Memory B cell (primary cell): Measurements from ENCODE around the gene FRMD5.

Experiments used
- ATAC-seq: fragments of 150-1000 bp; cut with Tn5 transposase; 2 replicates; pipeline ENCODE4 v1.10.0; 2021; ENCODE audit warnings: low read depth, mild to moderate bottlenecking, moderate library complexity
- DNase-seq, 2 donors: peaks; one replicate each; pipeline ENCODE4 v3.0.0; 2022; ENCODE audit warnings: low spot score in 2 of 2
- H3K27ac Mint-ChIP-seq: one replicate; pipeline ENCODE4 v1.8.0; 2022; ENCODE audit warnings: mild to moderate bottlenecking, moderate library complexity, mixed read lengths
- H3K27me3 Mint-ChIP-seq: one replicate; pipeline ENCODE4 v1.8.0; 2022; ENCODE audit warnings: mixed read lengths
- H3K36me3 Mint-ChIP-seq: one replicate; pipeline ENCODE4 v1.8.0; 2022; ENCODE audit warnings: mild to moderate bottlenecking, mixed read lengths
- H3K4me1 Mint-ChIP-seq: one replicate; pipeline ENCODE4 v1.8.0; 2022; ENCODE audit warnings: mixed read lengths
- H3K4me3 Mint-ChIP-seq: one replicate; pipeline ENCODE4 v1.8.0; 2022; ENCODE audit warnings: mild to moderate bottlenecking, moderate library complexity, mixed read lengths
- H3K9me3 Mint-ChIP-seq: one replicate; pipeline ENCODE4 v1.8.0; 2022; ENCODE audit warnings: mixed read lengths

FRMD5 gene

DNA sequence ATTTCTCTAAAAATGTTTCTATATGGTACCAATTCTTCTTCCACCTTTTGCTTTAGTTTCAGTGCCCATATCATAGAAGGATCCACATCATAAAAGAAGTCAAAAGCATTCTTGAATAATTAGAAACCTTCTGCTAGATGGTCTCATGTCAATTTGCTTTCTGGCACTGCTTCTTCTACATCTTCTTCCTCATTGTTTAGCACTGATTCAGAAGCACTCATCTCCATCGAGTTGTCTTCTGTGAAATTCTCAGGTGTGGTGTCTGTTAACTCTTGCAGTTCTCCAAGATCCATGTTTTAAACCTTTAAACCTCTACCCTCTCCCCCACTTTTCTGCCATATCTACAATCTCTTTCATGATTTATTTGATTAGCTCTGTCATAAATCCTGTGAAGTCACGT is 213.5 kb downstream of the FRMD5 start:
- Mint-ChIP-seq H3K9me3 (peaks cover 3% of the 10 kb centered on the region), H3K36me3 (peaks cover 2% of the 10 kb centered on the region)
- no peak for ATAC-seq

GRCh38 chr15:43977072-43977884 is 217.8 kb downstream of the FRMD5 start:
- Mint-ChIP-seq H3K27me3 (peaks cover 2% of the 10 kb centered on the region), H3K4me3 (no peak overlapping the region), H3K27ac (no peak overlapping the region), H3K36me3 (peaks cover 2% of the 10 kb centered on the region), H3K4me1 (peaks cover 18% of the 10 kb centered on the region), H3K9me3 (peaks cover 3% of the 10 kb centered on the region)
- peak; percentile 84 for ATAC-seq
- peak in 1 of 2 donors; percentile 5 for DNase-seq

More for the DNA sequence above, 213.5 kb downstream of the FRMD5 start:
- Mint-ChIP-seq H3K27ac (no peak overlapping the region), H3K4me1 (peaks cover 16% of the 10 kb centered on the region), H3K4me3 (no peak overlapping the region), H3K27me3 (peaks cover 4% of the 10 kb centered on the region)
- no peak for DNase-seq

GRCh38 chr15:43975770-43976169 is 219.3 kb downstream of the FRMD5 start:
- no peak overlapping the region for H3K27ac Mint-ChIP-seq
- H3K36me3 Mint-ChIP-seq = peaks cover 2% of the 10 kb centered on the region
- DNase-seq = no peak
- no peak for ATAC-seq
- H3K4me3 Mint-ChIP-seq = no peak overlapping the region
- peaks cover 18% of the 10 kb centered on the region for H3K4me1 Mint-ChIP-seq
- H3K9me3 Mint-ChIP-seq = peaks cover 3% of the 10 kb centered on the region
- peaks cover 2% of the 10 kb centered on the region for H3K27me3 Mint-ChIP-seq

DNA sequence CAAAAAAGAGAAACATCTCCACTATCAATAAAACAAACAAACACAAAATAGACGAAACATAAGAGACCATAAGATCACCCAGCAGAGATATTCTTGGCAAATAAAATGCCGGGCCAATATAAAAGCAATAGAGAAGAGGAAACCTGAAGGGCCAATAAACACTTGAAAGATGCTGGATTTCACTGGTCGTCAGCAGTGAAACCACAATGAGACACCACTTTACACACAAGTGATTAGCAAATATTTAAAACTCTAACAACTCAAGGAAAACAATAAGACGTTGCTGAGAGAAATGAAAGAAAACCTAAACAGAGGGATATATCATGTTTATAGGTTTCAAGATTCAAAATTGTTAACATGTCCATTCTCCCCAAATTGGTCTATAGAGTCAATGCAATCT is 219.7 kb downstream of the FRMD5 start:
- no peak overlapping the region for H3K4me3 Mint-ChIP-seq

GRCh38 chr15:43974852-43975251 is 220.2 kb downstream of the FRMD5 start:
- peaks cover 2% of the 10 kb centered on the region for H3K27me3 Mint-ChIP-seq
- DNase-seq = no peak
- H3K4me3 Mint-ChIP-seq = no peak overlapping the region
- H3K9me3 Mint-ChIP-seq = peaks cover 3% of the 10 kb centered on the region
- peak; percentile 54 for ATAC-seq
- peaks cover 2% of the 10 kb centered on the region for H3K36me3 Mint-ChIP-seq
- H3K4me1 Mint-ChIP-seq = peaks cover 18% of the 10 kb centered on the region
- no peak overlapping the region for H3K27ac Mint-ChIP-seq

More for the DNA sequence above, 219.7 kb downstream of the FRMD5 start:
- no peak for DNase-seq
- ATAC-seq = no peak
- peaks cover 3% of the 10 kb centered on the region for H3K9me3 Mint-ChIP-seq
- H3K27me3 Mint-ChIP-seq = peaks cover 2% of the 10 kb centered on the region
- H3K36me3 Mint-ChIP-seq = peaks cover 2% of the 10 kb centered on the region
- peaks cover 18% of the 10 kb centered on the region for H3K4me1 Mint-ChIP-seq
- H3K27ac Mint-ChIP-seq = no peak overlapping the region

DNA sequence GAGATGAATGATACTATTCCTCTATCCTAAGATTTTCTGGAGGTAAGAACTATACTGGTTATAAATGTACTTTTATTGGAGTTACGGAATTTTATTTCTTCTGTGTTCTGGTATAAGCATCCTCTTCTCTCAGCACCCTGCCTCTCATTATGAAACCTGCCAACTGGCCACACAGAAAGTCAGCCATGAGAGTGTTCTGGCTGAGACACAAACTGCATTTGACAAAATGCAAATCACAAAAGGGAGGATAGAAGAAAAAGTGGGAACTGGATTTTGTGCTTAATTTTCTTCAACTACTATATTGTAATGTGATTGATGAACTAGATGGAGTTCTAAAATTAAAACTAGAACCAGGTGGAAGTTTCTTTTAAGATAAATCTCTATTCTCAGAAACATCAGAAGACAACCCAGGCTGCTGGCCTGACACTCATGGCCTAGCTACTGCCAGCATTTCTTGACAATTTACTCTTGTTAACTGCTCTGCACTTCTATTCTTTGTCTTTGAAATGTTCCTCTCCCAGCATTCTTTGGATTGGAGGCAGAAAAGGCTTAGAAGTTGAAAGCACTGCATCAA is 225.2 kb downstream of the FRMD5 start:
- no peaks in the 10 kb centered on the region for H3K36me3 Mint-ChIP-seq
- no peak overlapping the region for H3K4me3 Mint-ChIP-seq
- peaks cover 2% of the 10 kb centered on the region for H3K4me1 Mint-ChIP-seq
- ATAC-seq (no peak), DNase-seq (no peak)
- peaks cover 2% of the 10 kb centered on the region for H3K27me3 Mint-ChIP-seq
- no peak overlapping the region for H3K27ac Mint-ChIP-seq
- H3K9me3 Mint-ChIP-seq = no peaks in the 10 kb centered on the region

- DNase-seq = no peak
Observed at GRCh38 chr15:43968551-43968950, 226.5 kb downstream of the FRMD5 start.

GRCh38 chr15:43966646-43967045 is 228.4 kb downstream of the FRMD5 start:
- DNase-seq = no peak
- Mint-ChIP-seq H3K4me3 (no peak overlapping the region), H3K4me1 (no peaks in the 10 kb centered on the region), H3K27me3 (peaks cover 4% of the 10 kb centered on the region), H3K36me3 (no peaks in the 10 kb centered on the region), H3K27ac (no peak overlapping the region), H3K9me3 (no peaks in the 10 kb centered on the region)
- no peak for ATAC-seq

More at GRCh38 chr15:43968551-43968950, 226.5 kb downstream of the FRMD5 start:
- Mint-ChIP-seq H3K4me1 (no peaks in the 10 kb centered on the region), H3K27ac (no peak overlapping the region), H3K27me3 (peaks cover 4% of the 10 kb centered on the region), H3K9me3 (no peaks in the 10 kb centered on the region), H3K36me3 (no peaks in the 10 kb centered on the region), H3K4me3 (no peak overlapping the region)
- ATAC-seq = no peak

DNA sequence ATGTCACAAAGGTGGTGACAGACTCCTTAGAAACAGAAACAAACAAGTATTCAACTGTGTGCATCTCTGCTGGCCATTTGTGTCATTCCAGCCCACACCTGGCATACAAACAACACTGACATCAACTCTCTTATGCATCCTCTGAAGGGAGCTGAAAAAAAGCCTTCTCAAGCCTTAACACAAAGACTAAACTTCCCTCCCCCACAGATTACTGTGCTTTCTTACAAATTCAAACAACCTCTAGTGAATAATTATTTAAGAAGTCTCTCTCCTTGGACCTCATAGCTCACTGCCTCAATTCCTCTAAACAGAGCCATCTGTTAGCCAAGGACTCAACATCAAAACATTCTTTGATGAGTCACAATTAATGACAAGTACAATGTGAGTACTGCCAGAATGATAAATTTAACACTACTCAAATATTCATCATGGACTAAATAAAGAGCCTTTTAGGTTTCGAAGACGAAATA is 236.2 kb downstream of the FRMD5 start:
- ATAC-seq (no peak), DNase-seq (no peak)
- Mint-ChIP-seq H3K9me3 (no peaks in the 10 kb centered on the region), H3K4me1 (no peaks in the 10 kb centered on the region), H3K4me3 (no peak overlapping the region), H3K27ac (no peak overlapping the region), H3K36me3 (no peaks in the 10 kb centered on the region), H3K27me3 (peaks cover 4% of the 10 kb centered on the region)

DNA sequence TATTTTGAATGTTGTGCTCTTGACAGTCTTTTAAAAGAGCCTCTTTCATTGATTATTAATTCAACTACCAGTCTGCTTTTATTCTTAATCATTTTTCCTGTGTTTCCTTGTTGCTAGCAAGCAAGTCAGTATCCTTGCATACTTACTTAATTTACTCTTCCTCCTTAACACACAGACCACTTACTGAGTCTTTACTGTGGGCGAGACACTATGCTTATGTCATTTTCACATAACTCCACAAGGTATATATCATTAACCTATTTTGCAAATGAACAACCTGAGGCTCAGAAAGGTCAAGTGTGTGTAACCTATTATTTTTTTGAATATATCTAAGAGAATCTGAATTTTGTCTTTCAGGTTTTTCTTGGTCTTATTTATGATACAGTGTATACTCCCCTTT is 237.3 kb downstream of the FRMD5 start:
- Mint-ChIP-seq H3K27me3 (peaks cover 4% of the 10 kb centered on the region), H3K36me3 (no peaks in the 10 kb centered on the region), H3K9me3 (no peaks in the 10 kb centered on the region), H3K4me3 (no peak overlapping the region), H3K27ac (no peak overlapping the region), H3K4me1 (no peaks in the 10 kb centered on the region)
- no peak for ATAC-seq
- no peak for DNase-seq

DNA sequence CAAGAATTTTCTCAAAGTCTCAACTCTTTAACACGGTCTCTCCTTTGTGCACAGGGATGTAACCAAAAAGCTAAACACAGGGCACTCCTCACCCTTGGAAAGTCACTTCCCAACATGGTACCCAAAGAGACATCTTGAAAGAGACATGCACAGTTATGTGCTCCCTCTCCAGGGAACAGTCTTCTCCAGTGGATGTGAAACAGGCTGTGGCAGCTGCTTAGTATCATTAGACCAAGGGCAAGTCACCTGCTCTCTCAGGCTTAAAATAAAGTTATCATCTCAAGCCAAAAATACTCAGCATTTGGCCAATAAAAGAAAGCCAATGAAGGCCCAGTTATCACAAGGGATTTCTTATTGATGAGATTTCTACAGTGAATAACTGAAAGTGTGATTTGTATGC is 239.9 kb downstream of the FRMD5 start:
- no peaks in the 10 kb centered on the region for H3K9me3 Mint-ChIP-seq
- H3K27ac Mint-ChIP-seq = no peak overlapping the region
- H3K4me3 Mint-ChIP-seq = no peak overlapping the region
- H3K36me3 Mint-ChIP-seq = no peaks in the 10 kb centered on the region
- DNase-seq = no peak
- ATAC-seq = no peak
- peaks cover 4% of the 10 kb centered on the region for H3K27me3 Mint-ChIP-seq
- H3K4me1 Mint-ChIP-seq = no peaks in the 10 kb centered on the region

- Mint-ChIP-seq H3K9me3 (no peaks in the 10 kb centered on the region), H3K36me3 (no peaks in the 10 kb centered on the region), H3K4me3 (no peak overlapping the region), H3K4me1 (peaks cover 2% of the 10 kb centered on the region), H3K27me3 (peaks cover 4% of the 10 kb centered on the region), H3K27ac (no peak overlapping the region)
- ATAC-seq = no peak
- no peak for DNase-seq
Observed at GRCh38 chr15:43954181-43954621, 240.9 kb downstream of the FRMD5 start.

- DNase-seq = no peak
Observed at GRCh38 chr15:43953402-43953801, 241.7 kb downstream of the FRMD5 start.

DNA sequence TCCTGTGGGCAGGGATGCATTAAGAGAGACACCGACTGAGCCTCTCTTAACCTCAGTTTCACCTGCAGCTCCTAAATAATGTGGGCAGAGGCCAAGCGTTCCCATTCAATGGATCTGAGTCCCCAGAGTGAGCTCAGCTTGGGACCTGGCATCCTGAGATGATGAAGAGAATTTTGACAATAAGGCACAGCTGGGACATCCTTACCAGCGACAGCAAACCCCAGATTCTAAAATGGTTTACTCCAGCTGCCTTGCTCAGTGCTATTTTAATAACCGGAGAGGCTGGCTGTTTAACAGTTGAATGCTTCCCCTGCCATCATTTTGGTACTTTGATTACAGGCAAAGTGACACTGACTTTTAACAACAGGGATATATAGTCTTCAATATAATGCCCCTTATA is 244.5 kb downstream of the FRMD5 start:
- Mint-ChIP-seq H3K27ac (no peak overlapping the region), H3K4me3 (no peak overlapping the region), H3K36me3 (no peaks in the 10 kb centered on the region), H3K4me1 (peaks cover 15% of the 10 kb centered on the region), H3K27me3 (peaks cover 3% of the 10 kb centered on the region), H3K9me3 (no peaks in the 10 kb centered on the region)
- ATAC-seq (no peak), DNase-seq (no peak)

More at GRCh38 chr15:43953402-43953801, 241.7 kb downstream of the FRMD5 start:
- H3K27ac Mint-ChIP-seq = no peak overlapping the region
- H3K4me1 Mint-ChIP-seq = peaks cover 10% of the 10 kb centered on the region
- peaks cover 2% of the 10 kb centered on the region for H3K27me3 Mint-ChIP-seq
- no peak overlapping the region for H3K4me3 Mint-ChIP-seq
- no peaks in the 10 kb centered on the region for H3K36me3 Mint-ChIP-seq
- no peak for ATAC-seq
- no peaks in the 10 kb centered on the region for H3K9me3 Mint-ChIP-seq
